CD4-positive, alpha-beta T cell treated with Interleukin-15 for 1 hour (primary cell): Measurements from ENCODE around the gene TULP4.
"Not testable (repeated sequence)": the region's sequence is repeated elsewhere in the genome, so short reads cannot be mapped to it uniquely, and the experiment has no call there.

Experiments
- DNase-seq: peaks from one replicate; pipeline ENCODE4 v3.0.0-alpha.2; 2020

TULP4 gene

GRCh38 chr6:158366363-158366762 lies 54.1 kb downstream of the TULP4 start:
- no peak for DNase-seq

GRCh38 chr6:158367816-158368215 lies 55.6 kb downstream of the TULP4 start:
- no peak for DNase-seq

- no peak for DNase-seq
Measured at GRCh38 chr6:158369241-158369640, 57.0 kb downstream of the TULP4 start.

- no peak for DNase-seq
Measured at GRCh38 chr6:158370805-158371204, 58.5 kb downstream of the TULP4 start.

- no peak for DNase-seq
Measured at GRCh38 chr6:158371261-158371660, 59.0 kb downstream of the TULP4 start.

GRCh38 chr6:158372574-158372973 lies 60.3 kb downstream of the TULP4 start:
- DNase-seq = no peak

- no peak for DNase-seq
Measured at GRCh38 chr6:158373214-158373613, 60.9 kb downstream of the TULP4 start.

- no peak for DNase-seq
Measured at GRCh38 chr6:158374020-158374419, 61.8 kb downstream of the TULP4 start.

- DNase-seq = no peak
Measured at GRCh38 chr6:158376631-158377081, 64.4 kb downstream of the TULP4 start.

GRCh38 chr6:158377860-158378259 lies 65.6 kb downstream of the TULP4 start:
- no peak for DNase-seq

- no peak for DNase-seq
Measured at GRCh38 chr6:158379336-158379735, 67.1 kb downstream of the TULP4 start.

- DNase-seq = no peak
Measured at GRCh38 chr6:158381214-158381613, 68.9 kb downstream of the TULP4 start.

- DNase-seq = no peak
Measured at GRCh38 chr6:158382491-158382890, 70.2 kb downstream of the TULP4 start.

GRCh38 chr6:158383057-158383456 lies 70.8 kb downstream of the TULP4 start:
- no peak for DNase-seq

- DNase-seq = no peak
Measured at GRCh38 chr6:158383542-158383941, 71.3 kb downstream of the TULP4 start.

- no peak for DNase-seq
Measured at GRCh38 chr6:158384671-158385110, 72.4 kb downstream of the TULP4 start.

- no peak for DNase-seq
Measured at GRCh38 chr6:158387036-158387435, 74.8 kb downstream of the TULP4 start.

- DNase-seq = no peak
Measured at GRCh38 chr6:158387578-158387977, 75.3 kb downstream of the TULP4 start.

GRCh38 chr6:158388727-158389126 lies 76.5 kb downstream of the TULP4 start:
- DNase-seq = no peak

GRCh38 chr6:158389193-158389919 lies 77.1 kb downstream of the TULP4 start:
- DNase-seq = no peak

- no peak for DNase-seq
Measured at GRCh38 chr6:158391276-158391675, 79.0 kb downstream of the TULP4 start.

- DNase-seq = not testable (repeated sequence)
Measured at GRCh38 chr6:158391977-158392376, 79.7 kb downstream of the TULP4 start.

- no peak for DNase-seq
Measured at GRCh38 chr6:158396136-158396535, 83.9 kb downstream of the TULP4 start.

- no peak for DNase-seq
Measured at GRCh38 chr6:158397578-158397977, 85.3 kb downstream of the TULP4 start.
